Stimulated activated CD8-positive, alpha-beta memory T cell treated with anti-CD3 and anti-CD28 coated beads, Interleukin-7, amount 100 ng/mL, for 24 hours (primary cell): ENCODE data around the gene ZNF189.
A peak's percentile ranks its signal among the peaks of the same experiment; 100 is the strongest.
"Not testable (repeated sequence)": the region's sequence is repeated elsewhere in the genome, so short reads cannot be mapped to it uniquely, and the experiment has no call there.

Experiments
- DNase-seq: peaks from one replicate; pipeline ENCODE4 v3.0.0-alpha.2; 2020; ENCODE audit warnings: low read depth

ZNF189 gene

GRCh38 chr9:101380295-101380694 is 18.4 kb upstream of the ZNF189 start:
- DNase-seq: no peak

GRCh38 chr9:101381118-101381517 is 17.5 kb upstream of the ZNF189 start:
- DNase-seq: no peak

- DNase-seq: no peak
Observed at GRCh38 chr9:101381833-101382342, 16.8 kb upstream of the ZNF189 start.

DNA sequence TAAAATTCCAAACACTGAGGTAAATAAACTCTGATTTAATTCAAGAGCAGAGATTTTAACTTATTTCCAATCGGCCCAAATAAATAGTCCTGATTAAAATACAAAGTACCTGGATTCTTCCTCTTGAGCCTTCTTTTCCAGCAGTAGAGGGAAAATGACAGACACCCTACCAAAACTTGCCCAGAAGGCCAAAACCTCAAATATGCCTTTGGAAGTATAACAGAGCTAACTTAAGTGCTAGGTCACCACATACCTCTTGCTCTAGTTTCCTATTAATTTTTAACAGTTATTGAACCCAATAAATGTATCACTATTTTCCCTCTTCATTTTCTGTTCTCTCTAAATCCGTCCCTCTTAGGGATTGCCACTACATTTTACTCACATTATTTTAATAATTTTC is 15.3 kb upstream of the ZNF189 start:
- DNase-seq: no peak

GRCh38 chr9:101384873-101385536 is 13.6 kb upstream of the ZNF189 start, which contains the start of gene BAAT:
BAAT (minus strand) TSS chr9:101385006; CDS start chr9:101371404, 13,602 bp downstream.
- not testable (repeated sequence) for DNase-seq

DNA sequence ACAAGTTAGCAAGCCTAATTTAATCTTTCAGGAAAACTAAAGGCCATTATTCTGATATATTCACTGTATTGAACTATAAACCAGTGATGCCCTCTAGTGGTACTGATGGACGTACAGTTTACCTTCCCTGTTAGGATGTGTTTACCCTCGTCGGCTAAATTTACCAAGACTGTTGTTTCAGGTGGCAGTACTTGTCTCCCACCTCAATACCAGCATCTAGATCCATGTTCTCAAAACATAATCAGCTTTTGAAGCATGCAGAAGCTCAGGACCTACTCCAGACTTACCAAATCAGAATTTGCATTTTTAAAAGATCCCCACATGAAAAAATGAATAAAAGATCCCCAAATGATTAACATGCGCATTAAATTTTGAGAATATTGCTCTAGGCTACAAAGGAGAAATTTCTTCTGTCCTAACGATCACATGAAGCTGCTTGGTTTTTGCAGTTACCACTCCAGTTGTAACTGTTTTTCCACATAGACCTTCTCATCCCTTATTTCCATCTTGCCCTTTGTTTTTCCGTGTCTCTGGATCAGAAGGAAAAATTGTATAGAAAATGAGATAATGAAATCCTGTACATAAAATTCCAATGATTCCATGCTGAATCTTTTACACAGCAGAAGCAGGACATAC is 10.7 kb upstream of the ZNF189 start:
- no peak for DNase-seq

DNA sequence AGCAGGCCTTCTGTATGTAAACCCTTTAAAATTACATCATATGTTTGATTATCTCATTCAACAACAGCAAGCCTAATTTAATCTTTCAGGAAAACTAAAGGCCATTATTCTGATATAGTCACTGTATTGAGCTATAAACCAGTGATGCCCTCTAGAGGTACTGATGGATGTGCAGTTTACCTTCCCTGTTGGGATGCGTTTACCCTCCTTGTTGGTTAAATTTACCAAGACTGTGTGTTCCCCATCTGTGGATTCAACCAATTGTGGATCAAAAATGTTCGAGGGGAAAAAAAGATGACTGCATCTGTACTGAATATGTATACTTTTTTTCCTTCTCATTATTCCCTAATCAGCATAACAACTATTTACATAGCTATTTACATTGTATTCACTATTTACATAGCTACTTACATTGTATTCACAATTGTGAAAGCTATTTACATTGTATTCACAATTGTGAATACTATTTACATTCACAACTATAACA is 10.1 kb upstream of the ZNF189 start:
- DNase-seq: no peak

- DNase-seq: no peak
Observed at GRCh38 chr9:101393135-101393534, 5.5 kb upstream of the ZNF189 start.

DNA sequence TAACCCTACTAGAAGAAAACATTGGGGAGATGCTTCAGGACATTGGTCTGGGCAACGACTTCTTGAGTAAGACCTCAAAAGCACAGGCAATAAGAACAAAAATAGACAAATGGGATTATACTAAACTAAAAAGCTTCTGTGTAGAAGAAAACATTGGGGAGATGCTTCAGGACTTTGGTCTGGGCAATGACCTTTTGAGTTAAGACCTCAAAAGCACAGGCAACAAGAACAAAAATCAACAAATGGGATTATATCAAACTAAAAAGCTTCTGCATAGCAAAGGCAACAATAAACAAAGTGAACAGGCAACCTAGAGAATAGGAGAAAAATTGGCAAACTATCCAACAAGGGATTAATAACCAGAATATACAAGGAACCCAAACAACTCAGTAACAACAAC is 4.0 kb upstream of the ZNF189 start:
- DNase-seq: no peak

GRCh38 chr9:101397746-101398067 is 944 bp upstream of the ZNF189 start:
- no peak for DNase-seq

- peak; percentile 4 for DNase-seq
Observed at GRCh38 chr9:101398930-101399642, 435 bp downstream of the ZNF189 start.

GRCh38 chr9:101399643-101399970 is 956 bp downstream of the ZNF189 start:
- no peak for DNase-seq

- no peak for DNase-seq
Observed at GRCh38 chr9:101400120-101400519, 1.5 kb downstream of the ZNF189 start.

- DNase-seq: no peak
Observed at GRCh38 chr9:101403516-101404285, 5.0 kb downstream of the ZNF189 start.

DNA sequence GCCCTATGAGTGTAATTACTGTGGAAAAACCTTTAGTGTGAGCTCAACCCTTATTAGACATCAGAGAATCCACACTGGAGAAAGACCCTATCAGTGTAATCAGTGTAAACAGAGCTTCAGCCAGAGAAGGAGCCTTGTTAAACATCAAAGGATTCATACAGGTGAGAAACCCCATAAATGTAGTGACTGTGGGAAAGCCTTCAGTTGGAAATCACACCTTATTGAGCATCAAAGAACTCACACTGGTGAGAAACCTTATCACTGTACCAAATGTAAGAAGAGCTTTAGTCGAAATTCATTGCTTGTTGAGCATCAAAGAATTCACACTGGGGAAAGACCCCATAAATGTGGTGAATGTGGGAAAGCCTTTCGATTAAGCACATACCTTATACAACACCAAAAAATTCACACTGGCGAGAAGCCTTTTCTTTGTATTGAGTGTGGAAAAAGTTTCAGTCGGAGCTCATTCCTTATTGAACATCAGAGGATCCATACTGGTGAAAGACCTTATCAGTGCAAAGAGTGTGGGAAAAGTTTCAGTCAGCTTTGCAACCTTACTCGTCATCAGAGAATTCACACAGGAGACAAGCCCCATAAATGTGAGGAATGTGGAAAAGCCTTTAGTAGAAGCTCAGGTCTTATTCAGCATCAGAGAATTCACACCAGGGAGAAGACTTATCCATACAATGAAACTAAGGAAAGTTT is 9.9 kb downstream of the ZNF189 start:
- no peak for DNase-seq

DNA sequence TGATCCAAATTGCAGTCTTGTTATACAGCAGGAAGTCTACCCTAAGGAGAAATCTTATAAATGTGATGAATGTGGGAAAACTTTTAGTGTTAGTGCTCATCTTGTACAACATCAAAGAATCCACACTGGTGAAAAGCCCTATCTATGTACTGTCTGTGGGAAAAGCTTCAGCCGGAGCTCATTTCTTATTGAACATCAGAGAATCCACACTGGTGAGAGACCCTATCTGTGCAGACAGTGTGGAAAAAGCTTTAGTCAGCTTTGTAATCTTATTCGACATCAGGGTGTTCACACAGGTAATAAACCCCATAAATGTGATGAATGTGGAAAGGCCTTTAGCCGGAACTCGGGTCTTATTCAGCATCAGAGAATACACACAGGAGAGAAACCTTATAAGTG is 10.4 kb downstream of the ZNF189 start:
- DNase-seq: no peak

- DNase-seq: no peak
Observed at GRCh38 chr9:101414839-101415238, 16.2 kb downstream of the ZNF189 start.

DNA sequence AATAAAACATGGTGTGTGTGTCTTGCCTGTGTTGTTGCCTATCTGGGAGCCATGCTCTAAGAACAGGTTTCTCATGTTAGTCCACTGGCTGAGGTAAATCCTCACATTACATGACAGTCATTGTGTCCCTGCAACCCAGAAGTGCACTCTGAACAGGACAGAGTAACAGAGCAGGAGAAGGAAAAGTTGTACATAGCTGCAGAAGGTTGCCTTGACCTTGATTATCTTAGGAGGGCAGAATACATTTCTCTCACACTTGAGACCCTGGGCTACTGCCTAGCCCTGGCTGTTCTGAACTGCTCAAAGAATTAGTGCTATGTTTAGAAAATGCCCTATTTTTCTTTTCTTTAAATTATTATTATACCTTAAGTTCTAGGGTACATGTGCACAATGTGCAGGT is 16.9 kb downstream of the ZNF189 start:
- DNase-seq: no peak

DNA sequence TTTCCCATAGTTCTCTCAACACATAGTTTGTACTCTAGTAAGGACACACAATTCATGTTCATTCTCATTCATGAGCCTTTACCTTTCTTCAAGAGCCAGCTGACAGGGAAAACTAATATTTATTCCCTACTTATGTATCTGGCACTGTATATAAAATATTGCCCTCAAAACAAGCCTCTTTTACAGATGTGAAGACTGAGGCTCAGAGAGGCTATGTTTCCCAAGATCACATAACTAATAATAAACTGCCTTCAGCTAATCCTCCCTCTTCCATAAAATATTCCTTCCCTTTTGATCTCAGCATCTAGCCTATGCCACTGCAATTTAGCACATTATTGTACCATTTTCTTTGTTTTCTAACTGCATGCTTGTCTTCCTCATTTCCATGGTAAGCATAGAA is 18.7 kb downstream of the ZNF189 start:
- no peak for DNase-seq

DNA sequence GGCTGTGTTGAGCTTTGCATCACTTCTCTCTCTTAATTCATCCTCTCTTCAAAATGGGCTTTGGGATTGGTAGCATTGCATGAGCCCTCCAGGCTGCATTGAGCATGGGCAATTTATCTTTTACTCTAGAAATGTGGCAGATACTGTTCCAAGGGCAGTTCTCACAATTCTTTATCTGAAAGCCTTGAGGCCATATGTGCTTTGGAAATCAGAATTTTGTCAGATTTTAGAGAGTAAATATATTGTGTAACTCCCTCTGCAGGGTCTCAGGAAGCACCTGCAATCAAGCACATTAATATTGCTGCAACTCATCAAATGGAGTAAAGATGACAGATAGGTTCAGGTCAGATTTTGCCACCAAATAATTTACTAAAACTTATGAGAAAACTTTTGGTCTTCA is 19.3 kb downstream of the ZNF189 start:
- DNase-seq: no peak

GRCh38 chr9:101418518-101419430 is 20.1 kb downstream of the ZNF189 start:
- no peak for DNase-seq
